LNCAP (cell line): Measurements from ENCODE around the gene C9orf153.

Experiments used
- CTCF ChIP-seq: fragments of 450-650 bp; IDR thresholded peaks from 2 replicates; pipeline ENCODE4 v1.5.1; 2017; ENCODE audit warnings: mild to moderate bottlenecking

C9orf153 gene

GRCh38 chr9:86288499-86289198 is 29.2 kb upstream of the C9orf153 start:
- TF ChIP-seq CTCF: no peak

- peak; percentile 40; the same call in 1 of the 2 replicates for TF ChIP-seq CTCF
Measured at GRCh38 chr9:86287013-86287412, 27.6 kb upstream of the C9orf153 start.

GRCh38 chr9:86286278-86286677 is 26.8 kb upstream of the C9orf153 start:
- TF ChIP-seq CTCF: no peak

- no peak for TF ChIP-seq CTCF
Measured at GRCh38 chr9:86285261-86285660, 25.8 kb upstream of the C9orf153 start.

- no peak for TF ChIP-seq CTCF
Measured at GRCh38 chr9:86282979-86283535, 23.6 kb upstream of the C9orf153 start.

GRCh38 chr9:86282077-86282978 is 22.9 kb upstream of the C9orf153 start, which contains the start of gene ISCA1:
Gene ISCA1 (minus strand): TSS chr9:86282538. CDS start chr9:86282458, 80 bp downstream.
- TF ChIP-seq CTCF: no peak

GRCh38 chr9:86281593-86282076 is 22.2 kb upstream of the C9orf153 start:
- no peak for TF ChIP-seq CTCF
